GM23338 (cell line): Measurements from ENCODE around the gene ABCC9. TPM values are rescaled to one million over a fixed set of nuclear protein-coding genes. Genes with fewer than 3 reads are reported as not detected.

Source experiments
- ATAC-seq: fragments of 200-7000 bp; cut with Tn5 transposase; 3 replicates; pipeline ENCODE4 v1.9.1; 2020
- DNase-seq: peaks from one replicate; pipeline ENCODE4 v3.0.0-alpha.2; 2015; ENCODE audit warnings: low spot score
- H2AFZ ChIP-seq: fragments of 200-600 bp; sonication (generic); 2 replicates; pipeline ENCODE4 v1.8.0; 2016; ENCODE audit warnings: antibody characterized with exemption, mild to moderate bottlenecking, moderate library complexity
- H3F3A ChIP-seq: fragments of 200-600 bp; sonication (generic); replicated peaks from 2 replicates; pipeline ENCODE4 v1.8.0; 2017; ENCODE audit warnings: antibody characterized with exemption, mixed run types, low read depth
- H3K27ac ChIP-seq: fragments of 200-600 bp; sonication (generic); 2 replicates; pipeline ENCODE4 v1.6.1; 2016; ENCODE audit warnings: low read depth
- H3K27me3 ChIP-seq: fragments of 200-600 bp; sonication (generic); 2 replicates; pipeline ENCODE4 v1.8.0; 2016; ENCODE audit warnings: mild to moderate bottlenecking, mixed run types, moderate library complexity; ENCODE audit not compliant: insufficient read depth
- H3K36me3 ChIP-seq: fragments of 200-600 bp; sonication (generic); 2 replicates; pipeline ENCODE4 v1.8.0; 2016; ENCODE audit warnings: mild to moderate bottlenecking; ENCODE audit not compliant: insufficient read depth
- H3K4me1 ChIP-seq: fragments of 200-600 bp; sonication (generic); 2 replicates; pipeline ENCODE4 v1.8.0; 2016; ENCODE audit warnings: mild to moderate bottlenecking, moderate library complexity; ENCODE audit not compliant: insufficient read depth
- H3K4me2 ChIP-seq: fragments of 200-600 bp; sonication (generic); 2 replicates; pipeline ENCODE4 v1.7.1; 2017; ENCODE audit warnings: mixed run types
- H3K4me3 ChIP-seq: fragments of 200-600 bp; sonication (generic); 2 replicates; pipeline ENCODE4 v1.6.1; 2016; ENCODE audit warnings: mixed run types
- H3K79me2 ChIP-seq: fragments of 200-600 bp; sonication (generic); replicated peaks from 2 replicates; pipeline ENCODE4 v1.8.0; 2017; ENCODE audit warnings: mild to moderate bottlenecking; ENCODE audit not compliant: insufficient read depth
- H3K9me2 ChIP-seq: fragments of 200-600 bp; sonication (generic); 2 replicates; pipeline ENCODE4 v1.8.0; 2017; ENCODE audit not compliant: insufficient read depth
- H4K20me1 ChIP-seq: fragments of 200-600 bp; sonication (generic); replicated peaks from 2 replicates; pipeline ENCODE4 v1.8.0; 2017; ENCODE audit warnings: mild to moderate bottlenecking; ENCODE audit not compliant: insufficient read depth
- H3K27ac Mint-ChIP-seq: 2 replicates; pipeline ENCODE4 v1.8.0; 2020; ENCODE audit warnings: inconsistent platforms, mild to moderate bottlenecking, moderate library complexity, mixed read lengths
- H3K27me3 Mint-ChIP-seq: 3 replicates; pipeline ENCODE4 v1.8.0; 2022; ENCODE audit warnings: low read depth, mild to moderate bottlenecking, moderate library complexity, mixed read lengths, inconsistent platforms; ENCODE audit not compliant: insufficient read depth, poor library complexity
- H3K36me3 Mint-ChIP-seq: 3 replicates; pipeline ENCODE4 v1.8.0; 2021; ENCODE audit warnings: low read depth, mild to moderate bottlenecking, inconsistent platforms, moderate library complexity, mixed read lengths
- H3K4me1 Mint-ChIP-seq: 3 replicates; pipeline ENCODE4 v1.8.0; 2020; ENCODE audit warnings: mild to moderate bottlenecking, inconsistent platforms, mixed read lengths
- H3K4me3 Mint-ChIP-seq: 3 replicates; pipeline ENCODE4 v1.8.0; 2021; ENCODE audit warnings: moderate library complexity, mild to moderate bottlenecking, inconsistent platforms, mixed read lengths
- H3K9me3 Mint-ChIP-seq: 3 replicates; pipeline ENCODE4 v1.8.0; 2020; ENCODE audit warnings: moderate library complexity, mild to moderate bottlenecking, inconsistent platforms, mixed read lengths
- CREB1 ChIP-seq: fragments of 250-450 bp; sonication (Bioruptor Pico); IDR thresholded peaks from 2 replicates; pipeline ENCODE4 v1.5.0; 2020; ENCODE audit warnings: low read depth, mild to moderate bottlenecking, moderate library complexity
- ETS1 ChIP-seq: IDR thresholded peaks from 2 replicates; pipeline ENCODE4 v1.6.1; 2016; ENCODE audit warnings: antibody characterized with exemption
- EZH2phosphoT487 ChIP-seq: fragments of 200-600 bp; sonication (generic); IDR thresholded peaks from one replicate; pipeline ENCODE4 v1.8.1; 2018; ENCODE audit warnings: antibody characterized with exemption; ENCODE audit not compliant: unreplicated experiment
- JUNB ChIP-seq: IDR thresholded peaks from one replicate; pipeline ENCODE4 v1.6.1; 2016; ENCODE audit warnings: antibody characterized with exemption; ENCODE audit not compliant: unreplicated experiment
- NANOG ChIP-seq: IDR thresholded peaks from 2 replicates; pipeline ENCODE4 v1.6.1; 2016; ENCODE audit warnings: antibody characterized with exemption, borderline replicate concordance
- POLR2AphosphoS5 ChIP-seq: IDR thresholded peaks from 2 replicates; pipeline ENCODE4 v1.6.1; 2016; ENCODE audit warnings: antibody characterized with exemption, low read depth
- ZNF331 ChIP-seq: fragments of 250-450 bp; sonication (Bioruptor Pico); IDR thresholded peaks from 2 replicates; pipeline ENCODE4 v1.5.0; 2020; ENCODE audit warnings: low read depth, mild to moderate bottlenecking, moderate library complexity
- polyA plus RNA-seq: library from polyadenylated mRNA; unstranded; fragments of >200 nt; fragmentation: Nextera tagmentation; extraction: Ambion mirVana; gene quantifications from 2 replicates; pipeline ENCODE4 v1.2.1, GENCODE V29; 2016
- total RNA-seq: library from RNA; depleted of rRNA; stranded (reverse); fragments of >200 nt; shearing (Covaris generic); gene quantifications from 2 replicates; pipeline ENCODE4 v1.2.3, GENCODE V29; 2014
- TF ChIP-seq, protein P1 (sequence below), 2 experiments: fragments of 200-600 bp in 1 of 2; sonication (generic) in 1 of 2; conservative IDR thresholded peaks; 2 replicates each; pipeline versions ENCODE4 v1.5.1 to v1.6.1; 2016 to 2017; ENCODE audit warnings: antibody characterized with exemption in 2 of 2, low read depth in 2 of 2, mild to moderate bottlenecking in 2 of 2, moderate library complexity in 1 of 2
- TF ChIP-seq, protein P2 (sequence below): IDR thresholded peaks from one replicate; pipeline ENCODE4 v1.6.1; 2018; ENCODE audit warnings: antibody characterized with exemption; ENCODE audit not compliant: unreplicated experiment
- TF ChIP-seq, protein P3 (sequence below): fragments of 250-450 bp; sonication (Bioruptor Pico); IDR thresholded peaks from 2 replicates; pipeline ENCODE4 v1.5.0; 2020; ENCODE audit warnings: mild to moderate bottlenecking, moderate library complexity

Gene ABCC9
- total and polyA plus RNA-seq, 2 experiments from 2014 or later, result not detected

- H4K20me1 ChIP-seq, result no peaks in the 10 kb centered on the region
- H3K9me3 Mint-ChIP-seq, result no peaks in the 10 kb centered on the region
- H2AFZ ChIP-seq, result no peak overlapping the region
- H3K4me3 Mint-ChIP-seq, result no peak overlapping the region
- H3K9me2 ChIP-seq, result no peaks in the 10 kb centered on the region
- no peaks in the 10 kb centered on the region for H3K36me3 Mint-ChIP-seq
- peaks cover 20% of the 10 kb centered on the region for H3K4me1 Mint-ChIP-seq
- H3K4me2 ChIP-seq, result no peak overlapping the region
- peaks cover 9% of the 10 kb centered on the region for H3K27me3 Mint-ChIP-seq
- no peak for DNase-seq
- H3F3A ChIP-seq, result no peaks in the 10 kb centered on the region
- no peak overlapping the region for H3K4me3 ChIP-seq
- no peak for ATAC-seq
- H3K4me1 ChIP-seq, result peaks cover 22% of the 10 kb centered on the region
- TF ChIP-seq, protein P1, sequence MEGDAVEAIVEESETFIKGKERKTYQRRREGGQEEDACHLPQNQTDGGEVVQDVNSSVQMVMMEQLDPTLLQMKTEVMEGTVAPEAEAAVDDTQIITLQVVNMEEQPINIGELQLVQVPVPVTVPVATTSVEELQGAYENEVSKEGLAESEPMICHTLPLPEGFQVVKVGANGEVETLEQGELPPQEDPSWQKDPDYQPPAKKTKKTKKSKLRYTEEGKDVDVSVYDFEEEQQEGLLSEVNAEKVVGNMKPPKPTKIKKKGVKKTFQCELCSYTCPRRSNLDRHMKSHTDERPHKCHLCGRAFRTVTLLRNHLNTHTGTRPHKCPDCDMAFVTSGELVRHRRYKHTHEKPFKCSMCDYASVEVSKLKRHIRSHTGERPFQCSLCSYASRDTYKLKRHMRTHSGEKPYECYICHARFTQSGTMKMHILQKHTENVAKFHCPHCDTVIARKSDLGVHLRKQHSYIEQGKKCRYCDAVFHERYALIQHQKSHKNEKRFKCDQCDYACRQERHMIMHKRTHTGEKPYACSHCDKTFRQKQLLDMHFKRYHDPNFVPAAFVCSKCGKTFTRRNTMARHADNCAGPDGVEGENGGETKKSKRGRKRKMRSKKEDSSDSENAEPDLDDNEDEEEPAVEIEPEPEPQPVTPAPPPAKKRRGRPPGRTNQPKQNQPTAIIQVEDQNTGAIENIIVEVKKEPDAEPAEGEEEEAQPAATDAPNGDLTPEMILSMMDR (conservative IDR thresholded peaks at IDR 0.05; ENCODE audit: low read depth in 2 of 2), result no peak
- TF ChIP-seq ZNF331 (CRISPR knock-in tag), result no peak
- TF ChIP-seq, protein P2, sequence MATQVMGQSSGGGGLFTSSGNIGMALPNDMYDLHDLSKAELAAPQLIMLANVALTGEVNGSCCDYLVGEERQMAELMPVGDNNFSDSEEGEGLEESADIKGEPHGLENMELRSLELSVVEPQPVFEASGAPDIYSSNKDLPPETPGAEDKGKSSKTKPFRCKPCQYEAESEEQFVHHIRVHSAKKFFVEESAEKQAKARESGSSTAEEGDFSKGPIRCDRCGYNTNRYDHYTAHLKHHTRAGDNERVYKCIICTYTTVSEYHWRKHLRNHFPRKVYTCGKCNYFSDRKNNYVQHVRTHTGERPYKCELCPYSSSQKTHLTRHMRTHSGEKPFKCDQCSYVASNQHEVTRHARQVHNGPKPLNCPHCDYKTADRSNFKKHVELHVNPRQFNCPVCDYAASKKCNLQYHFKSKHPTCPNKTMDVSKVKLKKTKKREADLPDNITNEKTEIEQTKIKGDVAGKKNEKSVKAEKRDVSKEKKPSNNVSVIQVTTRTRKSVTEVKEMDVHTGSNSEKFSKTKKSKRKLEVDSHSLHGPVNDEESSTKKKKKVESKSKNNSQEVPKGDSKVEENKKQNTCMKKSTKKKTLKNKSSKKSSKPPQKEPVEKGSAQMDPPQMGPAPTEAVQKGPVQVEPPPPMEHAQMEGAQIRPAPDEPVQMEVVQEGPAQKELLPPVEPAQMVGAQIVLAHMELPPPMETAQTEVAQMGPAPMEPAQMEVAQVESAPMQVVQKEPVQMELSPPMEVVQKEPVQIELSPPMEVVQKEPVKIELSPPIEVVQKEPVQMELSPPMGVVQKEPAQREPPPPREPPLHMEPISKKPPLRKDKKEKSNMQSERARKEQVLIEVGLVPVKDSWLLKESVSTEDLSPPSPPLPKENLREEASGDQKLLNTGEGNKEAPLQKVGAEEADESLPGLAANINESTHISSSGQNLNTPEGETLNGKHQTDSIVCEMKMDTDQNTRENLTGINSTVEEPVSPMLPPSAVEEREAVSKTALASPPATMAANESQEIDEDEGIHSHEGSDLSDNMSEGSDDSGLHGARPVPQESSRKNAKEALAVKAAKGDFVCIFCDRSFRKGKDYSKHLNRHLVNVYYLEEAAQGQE, result no peak
- TF ChIP-seq POLR2AphosphoS5, result no peak
- TF ChIP-seq ETS1, result no peak
- TF ChIP-seq, protein P3, sequence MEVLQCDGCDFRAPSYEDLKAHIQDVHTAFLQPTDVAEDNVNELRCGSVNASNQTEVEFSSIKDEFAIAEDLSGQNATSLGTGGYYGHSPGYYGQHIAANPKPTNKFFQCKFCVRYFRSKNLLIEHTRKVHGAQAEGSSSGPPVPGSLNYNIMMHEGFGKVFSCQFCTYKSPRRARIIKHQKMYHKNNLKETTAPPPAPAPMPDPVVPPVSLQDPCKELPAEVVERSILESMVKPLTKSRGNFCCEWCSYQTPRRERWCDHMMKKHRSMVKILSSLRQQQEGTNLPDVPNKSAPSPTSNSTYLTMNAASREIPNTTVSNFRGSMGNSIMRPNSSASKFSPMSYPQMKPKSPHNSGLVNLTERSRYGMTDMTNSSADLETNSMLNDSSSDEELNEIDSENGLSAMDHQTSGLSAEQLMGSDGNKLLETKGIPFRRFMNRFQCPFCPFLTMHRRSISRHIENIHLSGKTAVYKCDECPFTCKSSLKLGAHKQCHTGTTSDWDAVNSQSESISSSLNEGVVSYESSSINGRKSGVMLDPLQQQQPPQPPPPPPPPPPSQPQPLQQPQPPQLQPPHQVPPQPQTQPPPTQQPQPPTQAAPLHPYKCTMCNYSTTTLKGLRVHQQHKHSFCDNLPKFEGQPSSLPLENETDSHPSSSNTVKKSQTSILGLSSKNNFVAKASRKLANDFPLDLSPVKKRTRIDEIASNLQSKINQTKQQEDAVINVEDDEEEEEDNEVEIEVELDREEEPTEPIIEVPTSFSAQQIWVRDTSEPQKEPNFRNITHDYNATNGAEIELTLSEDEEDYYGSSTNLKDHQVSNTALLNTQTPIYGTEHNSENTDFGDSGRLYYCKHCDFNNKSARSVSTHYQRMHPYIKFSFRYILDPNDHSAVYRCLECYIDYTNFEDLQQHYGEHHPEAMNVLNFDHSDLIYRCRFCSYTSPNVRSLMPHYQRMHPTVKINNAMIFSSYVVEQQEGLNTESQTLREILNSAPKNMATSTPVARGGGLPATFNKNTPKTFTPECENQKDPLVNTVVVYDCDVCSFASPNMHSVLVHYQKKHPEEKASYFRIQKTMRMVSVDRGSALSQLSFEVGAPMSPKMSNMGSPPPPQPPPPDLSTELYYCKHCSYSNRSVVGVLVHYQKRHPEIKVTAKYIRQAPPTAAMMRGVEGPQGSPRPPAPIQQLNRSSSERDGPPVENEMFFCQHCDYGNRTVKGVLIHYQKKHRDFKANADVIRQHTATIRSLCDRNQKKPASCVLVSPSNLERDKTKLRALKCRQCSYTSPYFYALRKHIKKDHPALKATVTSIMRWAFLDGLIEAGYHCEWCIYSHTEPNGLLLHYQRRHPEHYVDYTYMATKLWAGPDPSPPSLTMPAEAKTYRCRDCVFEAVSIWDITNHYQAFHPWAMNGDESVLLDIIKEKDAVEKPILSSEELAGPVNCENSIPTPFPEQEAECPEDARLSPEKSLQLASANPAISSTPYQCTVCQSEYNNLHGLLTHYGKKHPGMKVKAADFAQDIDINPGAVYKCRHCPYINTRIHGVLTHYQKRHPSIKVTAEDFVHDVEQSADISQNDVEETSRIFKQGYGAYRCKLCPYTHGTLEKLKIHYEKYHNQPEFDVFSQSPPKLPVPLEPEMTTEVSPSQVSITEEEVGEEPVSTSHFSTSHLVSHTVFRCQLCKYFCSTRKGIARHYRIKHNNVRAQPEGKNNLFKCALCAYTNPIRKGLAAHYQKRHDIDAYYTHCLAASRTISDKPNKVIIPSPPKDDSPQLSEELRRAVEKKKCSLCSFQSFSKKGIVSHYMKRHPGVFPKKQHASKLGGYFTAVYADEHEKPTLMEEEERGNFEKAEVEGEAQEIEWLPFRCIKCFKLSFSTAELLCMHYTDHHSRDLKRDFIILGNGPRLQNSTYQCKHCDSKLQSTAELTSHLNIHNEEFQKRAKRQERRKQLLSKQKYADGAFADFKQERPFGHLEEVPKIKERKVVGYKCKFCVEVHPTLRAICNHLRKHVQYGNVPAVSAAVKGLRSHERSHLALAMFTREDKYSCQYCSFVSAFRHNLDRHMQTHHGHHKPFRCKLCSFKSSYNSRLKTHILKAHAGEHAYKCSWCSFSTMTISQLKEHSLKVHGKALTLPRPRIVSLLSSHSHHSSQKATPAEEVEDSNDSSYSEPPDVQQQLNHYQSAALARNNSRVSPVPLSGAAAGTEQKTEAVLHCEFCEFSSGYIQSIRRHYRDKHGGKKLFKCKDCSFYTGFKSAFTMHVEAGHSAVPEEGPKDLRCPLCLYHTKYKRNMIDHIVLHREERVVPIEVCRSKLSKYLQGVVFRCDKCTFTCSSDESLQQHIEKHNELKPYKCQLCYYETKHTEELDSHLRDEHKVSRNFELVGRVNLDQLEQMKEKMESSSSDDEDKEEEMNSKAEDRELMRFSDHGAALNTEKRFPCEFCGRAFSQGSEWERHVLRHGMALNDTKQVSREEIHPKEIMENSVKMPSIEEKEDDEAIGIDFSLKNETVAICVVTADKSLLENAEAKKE, result no peak
- no peak for TF ChIP-seq CREB1 (CRISPR knock-in tag)
- no peak for TF ChIP-seq JUNB
- TF ChIP-seq NANOG, result no peak
- TF ChIP-seq EZH2phosphoT487, result no peak
- no peaks in the 10 kb centered on the region for H3K79me2 ChIP-seq
- no peak overlapping the region for H3K27ac Mint-ChIP-seq
- peaks cover 32% of the 10 kb centered on the region for H3K27me3 ChIP-seq
- H3K36me3 ChIP-seq, result no peaks in the 10 kb centered on the region
- no peak overlapping the region for H3K27ac ChIP-seq
Measured at GRCh38 chr12:21776175-21776574, 165.1 kb downstream of the ABCC9 start.
